Thyroid gland (tissue), 4 donors: ENCODE results near the gene KY. TPM values are rescaled to one million over a fixed set of nuclear protein-coding genes. Genes with fewer than 3 reads are reported as not detected.

ENCODE experiments used
- DNase-seq, 2 donors: peaks; one replicate each; pipeline ENCODE4 v3.0.0-alpha.2; 2019
- H3K27ac ChIP-seq, 3 donors: fragments of 200-600 bp; sonication (generic); 1 replicate in 2 of 3; 2 replicates in 1 of 3; pipeline ENCODE4 v1.5.1; 2016 to 2019; ENCODE audit warnings: mild to moderate bottlenecking in 1 of 3, moderate library complexity in 1 of 3
- H3K27me3 ChIP-seq: fragments of 200-600 bp; sonication (generic); one replicate; pipeline ENCODE4 v1.5.1; 2019
- H3K36me3 ChIP-seq, 2 donors: fragments of 200-600 bp; sonication (generic); one replicate each; pipeline ENCODE4 v1.5.1; 2016 to 2019
- H3K4me1 ChIP-seq, 2 donors: fragments of 200-600 bp; sonication (generic); one replicate each; pipeline ENCODE4 v1.5.1; 2017 to 2019
- H3K4me3 ChIP-seq, 3 donors: fragments of 200-600 bp; sonication (generic); replicated peaks in 1 of 3; 1 replicate in 2 of 3; 2 replicates in 1 of 3; pipeline ENCODE4 v1.5.1; 2016; ENCODE audit warnings: mild to moderate bottlenecking in 1 of 3
- H3K9me3 ChIP-seq: fragments of 200-600 bp; sonication (generic); one replicate; pipeline ENCODE4 v1.5.1; 2017
- POLR2A ChIP-seq, 2 donors: fragments of 450-650 bp; IDR thresholded peaks; one replicate each; pipeline ENCODE4 v1.6.1; 2017; ENCODE audit warnings: antibody characterized with exemption in 2 of 2, mild to moderate bottlenecking in 2 of 2, moderate library complexity in 1 of 2
- WGBS, 2 donors: methylation state at CpG; one replicate each; pipeline ENCODE4 v1.1.5; 2017; 5-methylcytosine and 5-hydroxymethylcytosine counted together
- intact Hi-C: fragments of 100-400 bp; cut with DNase I; formaldehyde crosslinking; loops from one replicate; pipeline ENCODE4 v1.15.1; 2023
- total RNA-seq, 4 donors: library from RNA; depleted of rRNA; stranded (reverse); fragments of >200 nt; gene quantifications; one replicate each; pipeline ENCODE4 v1.2.3, GENCODE V29; 2016
- TF ChIP-seq, protein P1 (sequence below), 6 experiments: fragments of 200-600 bp in 3 of 6; fragments of 450-650 bp in 3 of 6; sonication (generic) in 3 of 6; IDR thresholded peaks; one replicate each; pipeline ENCODE4 v1.5.1; 2016 to 2019; ENCODE audit warnings: antibody characterized with exemption in 6 of 6, mild to moderate bottlenecking in 2 of 6, inconsistent platforms in 1 of 6, moderate library complexity in 1 of 6

Gene KY
- total RNA-seq, 4 donors from 2014 or later: 3.2 to 10.2 (median 7.2) TPM

DNA sequence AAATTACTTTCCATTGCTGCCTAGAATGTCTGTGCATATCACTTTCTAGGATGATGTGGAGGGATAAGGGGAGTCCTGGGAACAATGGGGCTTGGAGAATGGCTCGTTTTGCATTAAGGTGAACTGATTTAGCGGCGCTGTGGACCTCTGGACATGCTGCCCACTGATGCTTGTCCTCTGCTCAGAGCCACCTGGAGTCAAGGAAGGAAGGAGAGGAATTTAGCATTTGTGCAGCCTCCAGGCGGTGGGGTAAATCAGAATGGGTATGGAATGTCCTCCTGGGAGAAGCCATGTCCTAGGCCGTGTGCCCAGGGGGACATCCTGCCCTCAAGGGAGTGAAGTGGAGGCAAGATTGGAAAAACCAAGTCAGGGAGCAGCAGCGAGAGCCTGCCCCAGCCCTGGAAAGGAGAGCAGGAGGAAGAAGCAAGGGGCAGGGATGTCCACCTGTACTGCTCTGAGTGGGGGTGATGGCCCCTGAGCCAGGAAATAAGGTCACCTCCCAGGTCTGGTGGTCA, 37.8 kb downstream of the KY start:
- no peak overlapping the region for H3K4me3 ChIP-seq
- 76 to 92% methylated on average over 6 of the region's 6 CpGs for WGBS, 2 donors
- no peak overlapping the region for H3K27ac ChIP-seq
- no peaks in the 10 kb centered on the region for H3K36me3 ChIP-seq
- no peak for DNase-seq
- intact Hi-C loops: no loop called here
- no peaks in the 10 kb centered on the region for H3K4me1 ChIP-seq
- no peaks in the 10 kb centered on the region for H3K9me3 ChIP-seq
- no peaks in the 10 kb centered on the region for H3K27me3 ChIP-seq
- TF ChIP-seq, protein P1, sequence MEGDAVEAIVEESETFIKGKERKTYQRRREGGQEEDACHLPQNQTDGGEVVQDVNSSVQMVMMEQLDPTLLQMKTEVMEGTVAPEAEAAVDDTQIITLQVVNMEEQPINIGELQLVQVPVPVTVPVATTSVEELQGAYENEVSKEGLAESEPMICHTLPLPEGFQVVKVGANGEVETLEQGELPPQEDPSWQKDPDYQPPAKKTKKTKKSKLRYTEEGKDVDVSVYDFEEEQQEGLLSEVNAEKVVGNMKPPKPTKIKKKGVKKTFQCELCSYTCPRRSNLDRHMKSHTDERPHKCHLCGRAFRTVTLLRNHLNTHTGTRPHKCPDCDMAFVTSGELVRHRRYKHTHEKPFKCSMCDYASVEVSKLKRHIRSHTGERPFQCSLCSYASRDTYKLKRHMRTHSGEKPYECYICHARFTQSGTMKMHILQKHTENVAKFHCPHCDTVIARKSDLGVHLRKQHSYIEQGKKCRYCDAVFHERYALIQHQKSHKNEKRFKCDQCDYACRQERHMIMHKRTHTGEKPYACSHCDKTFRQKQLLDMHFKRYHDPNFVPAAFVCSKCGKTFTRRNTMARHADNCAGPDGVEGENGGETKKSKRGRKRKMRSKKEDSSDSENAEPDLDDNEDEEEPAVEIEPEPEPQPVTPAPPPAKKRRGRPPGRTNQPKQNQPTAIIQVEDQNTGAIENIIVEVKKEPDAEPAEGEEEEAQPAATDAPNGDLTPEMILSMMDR (IDR thresholded peaks at IDR 0.05): no peak
- no peak for TF ChIP-seq POLR2A (IDR thresholded peaks at IDR 0.05)

DNA sequence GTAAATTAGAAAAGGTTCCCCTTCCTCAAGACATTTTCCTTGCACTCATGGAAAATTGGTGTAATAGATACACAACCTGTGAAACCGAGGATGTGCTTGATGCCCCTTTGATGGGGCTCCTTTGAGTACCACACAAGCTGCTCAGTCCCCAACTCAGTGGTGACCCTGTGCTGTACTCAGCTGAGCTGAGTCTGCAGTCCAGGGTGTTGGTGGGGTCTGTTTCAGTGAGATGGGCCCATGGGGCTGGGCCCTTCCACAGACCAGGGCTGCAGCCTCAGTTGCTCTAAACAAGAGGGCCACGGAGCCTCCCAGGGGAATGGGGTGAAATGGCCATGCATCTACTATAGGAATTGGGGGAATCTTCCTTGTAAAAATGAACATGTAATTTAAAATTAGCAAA, 39.3 kb downstream of the KY start:
- 90 to 100% methylated on average over 2 of the region's 2 CpGs for WGBS, 2 donors

DNA sequence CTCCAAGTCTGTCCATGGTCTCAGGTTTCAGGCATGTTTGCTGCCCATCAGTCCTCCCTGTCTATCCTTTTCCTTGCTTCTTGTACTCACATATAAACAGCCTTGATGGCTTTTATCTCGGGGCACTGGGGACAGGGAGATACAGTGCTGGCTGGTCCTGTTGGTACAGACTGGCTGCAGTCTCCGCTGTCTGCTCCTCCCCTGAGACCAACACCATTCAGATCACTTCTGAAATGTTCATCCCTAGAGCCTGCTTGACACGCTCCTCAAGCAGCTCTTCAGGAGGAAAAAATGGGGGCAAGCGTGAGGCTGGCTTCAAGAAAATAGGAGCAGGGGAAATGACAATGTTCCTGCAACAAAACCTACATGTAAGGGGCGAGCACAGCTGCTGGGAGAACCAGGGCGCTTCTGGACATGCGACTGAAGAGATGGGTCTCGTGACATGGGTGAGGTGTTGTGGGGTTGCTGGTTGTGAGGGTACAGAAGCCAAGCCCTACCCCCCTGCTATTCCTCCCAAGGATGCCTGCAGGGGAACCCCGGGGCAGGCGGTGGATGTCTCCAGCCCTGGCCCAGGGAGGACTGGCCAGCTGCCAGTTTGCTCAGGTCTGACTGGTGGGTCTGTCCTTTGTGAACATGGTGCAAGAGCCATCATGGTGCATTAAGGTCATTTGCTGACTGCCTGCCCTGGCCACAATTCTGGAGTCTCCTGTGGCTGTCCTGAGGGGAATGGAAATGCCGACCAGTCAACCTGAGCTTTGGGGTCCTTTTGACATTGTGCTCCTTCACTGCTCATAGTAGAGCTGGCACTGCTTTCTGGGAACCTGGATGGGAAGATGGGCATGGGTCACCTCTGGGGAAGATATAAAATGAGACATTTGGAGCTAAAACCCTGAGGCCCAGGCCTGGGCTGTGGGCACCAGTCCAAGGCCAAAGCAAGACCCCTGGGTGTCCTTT, 40.1 kb downstream of the KY start:
- Histone ChIP-seq H3K27me3 (no peaks in the 10 kb centered on the region), H3K4me1 (peaks cover 15 to 18% of the 10 kb centered on the region in 2 donors), H3K27ac (no peak overlapping the region), H3K9me3 (no peaks in the 10 kb centered on the region), H3K4me3 (no peak overlapping the region), H3K36me3 (no peaks in the 10 kb centered on the region)
- no peak for TF ChIP-seq POLR2A (IDR thresholded peaks at IDR 0.05)
- WGBS, 2 donors: 69 to 81% methylated on average over 8 to 11 of the region's 11 CpGs
- peak in 1 of 2 donors; percentile 32 for DNase-seq
- intact Hi-C loops: no loop called here

More for the DNA sequence above, 39.3 kb downstream of the KY start:
- TF ChIP-seq POLR2A (IDR thresholded peaks at IDR 0.05): no peak
- TF ChIP-seq, protein P1 (IDR thresholded peaks at IDR 0.05): no peak
- Histone ChIP-seq H3K4me1 (peaks cover 9 to 10% of the 10 kb centered on the region in 2 donors), H3K4me3 (no peak overlapping the region), H3K36me3 (no peaks in the 10 kb centered on the region), H3K27ac (no peak overlapping the region), H3K9me3 (no peaks in the 10 kb centered on the region), H3K27me3 (no peaks in the 10 kb centered on the region)
- DNase-seq: no peak
- intact Hi-C loops: no loop called here

DNA sequence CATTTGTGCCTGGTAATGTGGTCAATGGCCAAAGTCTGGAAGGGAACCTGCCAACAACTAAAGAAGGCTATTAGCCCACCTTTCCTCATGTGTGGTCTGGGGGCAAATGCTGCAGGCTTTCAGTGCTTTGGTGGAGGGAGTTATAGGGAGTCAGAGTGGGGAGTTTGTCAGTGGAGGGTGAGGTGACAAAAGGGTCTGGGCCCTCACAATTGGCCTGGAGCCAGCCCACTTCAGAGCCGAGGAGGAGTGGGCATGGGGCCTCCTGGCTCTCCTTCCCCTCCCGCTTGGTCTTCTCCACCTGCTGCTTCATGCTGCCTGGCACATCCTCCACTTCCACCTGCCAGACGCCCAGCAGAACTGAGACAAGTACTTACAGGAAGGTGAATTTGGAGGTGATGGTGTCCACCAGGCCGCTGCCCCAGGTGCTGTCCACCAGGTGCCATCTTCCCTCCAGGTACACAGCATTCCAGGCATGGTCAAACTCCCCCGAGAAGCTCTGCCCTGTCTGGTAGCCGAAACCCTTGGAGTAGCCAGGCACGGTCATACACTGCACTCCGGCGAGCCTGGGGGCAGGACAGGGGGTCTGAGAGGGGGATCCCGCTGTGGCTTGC, 40.9 kb downstream of the KY start:
- intact Hi-C loops: loop anchor here (10.0 kb wide), 1 partner anchor 1285 kb away; no protein-coding TSS in a partner anchor
- Histone ChIP-seq H3K9me3 (no peaks in the 10 kb centered on the region), H3K36me3 (no peaks in the 10 kb centered on the region), H3K4me3 (no peak overlapping the region), H3K27ac (no peak overlapping the region), H3K27me3 (no peaks in the 10 kb centered on the region), H3K4me1 (peaks cover 15 to 21% of the 10 kb centered on the region in 2 donors)
- 66 to 70% methylated on average over 8 to 9 of the region's 10 CpGs for WGBS, 2 donors
- no peak for DNase-seq
- TF ChIP-seq, protein P1 (IDR thresholded peaks at IDR 0.05): no peak
- TF ChIP-seq POLR2A (IDR thresholded peaks at IDR 0.05): no peak

DNA sequence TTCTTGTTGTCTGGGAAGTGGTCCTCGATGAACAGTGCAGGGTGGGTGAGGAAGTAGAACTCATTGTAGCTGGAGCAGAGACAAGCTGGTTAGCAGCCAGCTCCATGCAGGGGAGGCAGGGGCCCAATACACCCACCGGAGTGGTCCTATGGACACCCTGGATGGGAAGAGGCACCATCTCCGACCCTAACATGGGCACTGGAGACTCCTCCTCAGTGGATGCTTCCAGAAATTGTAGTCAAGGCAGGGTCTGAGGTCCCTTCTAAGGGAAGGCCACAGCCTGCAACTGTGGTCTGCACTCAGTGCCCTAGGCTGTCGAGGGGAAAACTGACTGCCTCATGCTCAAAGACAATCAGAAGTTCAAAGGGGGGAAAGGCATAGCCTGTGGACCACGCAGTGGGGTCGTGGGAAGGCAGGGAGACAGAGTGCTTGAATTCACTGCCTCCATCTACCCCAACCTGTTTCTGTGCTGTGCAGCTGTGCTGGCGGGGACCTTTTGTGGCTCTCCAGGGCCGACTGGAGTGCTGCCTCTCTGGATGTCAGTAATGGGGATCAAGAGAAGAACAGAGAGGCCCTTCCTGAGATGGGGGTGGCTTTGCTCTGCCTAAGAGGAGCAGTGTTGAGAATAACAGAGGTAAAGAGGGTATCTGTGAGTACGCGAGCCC, 41.9 kb downstream of the KY start:
- 87 to 88% methylated on average over 9 to 10 of the region's 10 CpGs for WGBS, 2 donors

More for the DNA sequence above, 41.9 kb downstream of the KY start:
- Histone ChIP-seq H3K36me3 (no peaks in the 10 kb centered on the region), H3K27ac (no peak overlapping the region), H3K27me3 (no peaks in the 10 kb centered on the region), H3K4me3 (no peak overlapping the region), H3K9me3 (no peaks in the 10 kb centered on the region), H3K4me1 (peaks cover 15 to 21% of the 10 kb centered on the region in 2 donors)
- DNase-seq: no peak
- no peak for TF ChIP-seq POLR2A (IDR thresholded peaks at IDR 0.05)
- TF ChIP-seq, protein P1 (IDR thresholded peaks at IDR 0.05): no peak
- intact Hi-C loops: loop anchor here (10.0 kb wide), 1 partner anchor 1286 kb away; no protein-coding TSS in a partner anchor
